Hepatocyte (in vitro differentiated cells): ENCODE data around the gene VRTN. TPM values are rescaled to one million over a fixed set of nuclear protein-coding genes. Genes with fewer than 3 reads are reported as not detected.

ENCODE experiments used
- DNase-seq: peaks from one replicate; pipeline ENCODE4 v3.0.0-alpha.2; 2016; ENCODE audit warnings: low spot score
- H2AFZ ChIP-seq: fragments of 200-600 bp; sonication (generic); 2 replicates; pipeline ENCODE4 v1.6.0; 2016; ENCODE audit warnings: antibody characterized with exemption, mild to moderate bottlenecking
- H3K27ac ChIP-seq: fragments of 200-600 bp; sonication (generic); 2 replicates; pipeline ENCODE4 v1.5.1; 2016; ENCODE audit warnings: mild to moderate bottlenecking
- H3K27me3 ChIP-seq: fragments of 200-600 bp; sonication (generic); 2 replicates; pipeline ENCODE4 v1.6.1; 2016
- H3K36me3 ChIP-seq: fragments of 200-600 bp; sonication (generic); replicated peaks from 2 replicates; pipeline ENCODE4 v1.5.1; 2016; ENCODE audit warnings: low read depth; ENCODE audit not compliant: insufficient read depth
- H3K4me1 ChIP-seq: fragments of 200-600 bp; sonication (generic); 2 replicates; pipeline ENCODE4 v1.5.1; 2016; ENCODE audit warnings: mild to moderate bottlenecking, moderate library complexity; ENCODE audit not compliant: insufficient read depth
- H3K4me2 ChIP-seq: fragments of 200-600 bp; sonication (generic); 2 replicates; pipeline ENCODE4 v1.6.0; 2016
- H3K4me3 ChIP-seq: fragments of 200-600 bp; sonication (generic); 2 replicates; pipeline ENCODE4 v1.5.1; 2016; ENCODE audit warnings: mild to moderate bottlenecking
- H3K79me2 ChIP-seq: fragments of 200-600 bp; sonication (generic); 2 replicates; pipeline ENCODE4 v1.6.0; 2017; ENCODE audit warnings: mild to moderate bottlenecking
- H3K9me2 ChIP-seq: fragments of 200-600 bp; sonication (generic); replicated peaks from 2 replicates; pipeline ENCODE4 v1.6.0; 2017; ENCODE audit warnings: mild to moderate bottlenecking; ENCODE audit not compliant: insufficient read depth
- H3K9me3 ChIP-seq: fragments of 200-600 bp; sonication (generic); 2 replicates; pipeline ENCODE4 v1.5.1; 2016; ENCODE audit warnings: low read depth, mild to moderate bottlenecking
- H4K20me1 ChIP-seq: fragments of 200-600 bp; sonication (generic); 2 replicates; pipeline ENCODE4 v1.6.0; 2016; ENCODE audit warnings: mild to moderate bottlenecking; ENCODE audit not compliant: insufficient read depth, poor library complexity, severe bottlenecking
- EZH2 ChIP-seq: fragments of 200-600 bp; sonication (generic); IDR thresholded peaks from 2 replicates; pipeline ENCODE4 v1.6.1; 2016; ENCODE audit warnings: antibody characterized with exemption, mild to moderate bottlenecking, borderline replicate concordance
- EZH2phosphoT487 ChIP-seq: fragments of 200-600 bp; sonication (generic); IDR thresholded peaks from one replicate; pipeline ENCODE4 v1.6.1; 2018; ENCODE audit warnings: antibody characterized with exemption, mild to moderate bottlenecking, low read depth, moderate library complexity; ENCODE audit not compliant: unreplicated experiment, severe bottlenecking
- WGBS: methylation state at CpG from one replicate; pipeline ENCODE4 v1.1.6; 2016; ENCODE audit warnings: low lambda C conversion rate; ENCODE audit errors: missing lambda C conversion rate; 5-methylcytosine and 5-hydroxymethylcytosine counted together
- polyA plus RNA-seq: library from polyadenylated mRNA; unstranded; fragments of >200 nt; fragmentation: Nextera tagmentation; extraction: Ambion mirVana; gene quantifications from 2 replicates; pipeline ENCODE4 v1.2.1, GENCODE V29; 2016
- total RNA-seq: library from RNA; depleted of rRNA; stranded (reverse); fragments of >200 nt; gene quantifications from 2 replicates; pipeline ENCODE4 v1.2.3, GENCODE V29; 2014
- TF ChIP-seq, protein P1 (sequence below): fragments of 200-600 bp; sonication (generic); IDR thresholded peaks from 2 replicates; pipeline ENCODE4 v1.5.1; 2016; ENCODE audit warnings: antibody characterized with exemption, mild to moderate bottlenecking; ENCODE audit not compliant: poor library complexity

VRTN gene
- total and polyA plus RNA-seq, 2 experiments from 2014 or later = 0.13 TPM; not detected in 1

DNA sequence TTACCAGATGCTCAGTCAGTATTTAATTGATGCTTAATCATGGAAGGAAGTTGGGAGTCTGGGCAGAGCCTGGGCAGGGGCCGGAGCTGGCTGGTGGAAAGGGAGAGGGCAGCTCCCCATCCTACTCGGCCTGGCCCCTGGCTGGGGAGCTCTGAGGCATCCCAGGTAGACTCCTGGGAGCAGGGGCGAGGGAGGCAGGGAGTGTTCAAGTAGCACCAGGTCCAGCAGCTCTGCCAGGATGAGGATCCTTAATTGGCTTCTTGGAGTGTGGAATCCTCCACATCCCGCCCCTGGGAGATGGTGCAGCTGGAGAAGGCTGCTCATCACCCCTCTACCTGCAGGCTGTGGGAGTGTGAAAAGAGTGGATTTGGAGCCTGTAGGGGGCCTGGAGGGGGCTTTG is 46.8 kb downstream of the VRTN start:
- no peaks in the 10 kb centered on the region for H3K36me3 ChIP-seq

DNA sequence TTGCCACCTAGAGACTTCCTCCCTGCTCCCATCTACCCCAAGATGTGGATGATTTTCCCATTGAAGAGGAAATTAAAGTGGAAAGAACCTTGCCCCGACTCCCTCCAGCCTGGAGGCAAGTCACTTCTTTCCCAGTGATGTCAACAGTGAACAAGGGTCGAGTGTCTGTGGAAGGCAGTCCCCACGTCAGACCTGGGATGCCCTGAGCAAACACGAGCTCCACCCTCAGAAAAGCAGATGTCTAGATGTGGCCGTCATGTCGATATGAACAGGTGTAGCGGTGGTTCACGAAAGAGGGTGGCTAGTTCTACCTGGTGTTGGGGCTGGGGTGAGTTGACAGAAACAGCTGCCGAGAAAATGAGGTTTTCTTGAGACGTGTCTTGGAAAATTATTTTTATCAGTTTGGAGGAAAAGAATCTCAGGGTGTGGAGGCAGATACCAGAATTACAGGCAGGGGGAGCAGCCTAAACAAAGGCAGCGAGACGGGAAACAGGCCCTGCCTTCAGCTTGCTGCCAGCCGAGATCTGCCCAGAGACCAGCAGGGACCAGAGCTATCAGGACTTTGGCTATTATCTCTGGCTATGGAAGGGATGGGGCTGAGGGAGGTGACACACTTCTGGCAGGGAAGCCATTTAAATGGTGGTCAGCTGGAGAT is 51.9 kb downstream of the VRTN start:
- Histone ChIP-seq H3K27me3 (peaks cover 44% of the 10 kb centered on the region), H3K79me2 (no peaks in the 10 kb centered on the region), H3K4me3 (no peak overlapping the region), H2AFZ (no peak overlapping the region), H3K9me2 (no peaks in the 10 kb centered on the region), H3K4me1 (peaks cover 6% of the 10 kb centered on the region), H3K36me3 (no peaks in the 10 kb centered on the region), H3K27ac (no peak overlapping the region), H3K9me3 (no peaks in the 10 kb centered on the region), H3K4me2 (no peak overlapping the region), H4K20me1 (no peaks in the 10 kb centered on the region)
- WGBS = 57% methylated on average over 13 of the region's 13 CpGs
- TF ChIP-seq EZH2 = no peak
- no peak for TF ChIP-seq EZH2phosphoT487
- TF ChIP-seq, protein P1, sequence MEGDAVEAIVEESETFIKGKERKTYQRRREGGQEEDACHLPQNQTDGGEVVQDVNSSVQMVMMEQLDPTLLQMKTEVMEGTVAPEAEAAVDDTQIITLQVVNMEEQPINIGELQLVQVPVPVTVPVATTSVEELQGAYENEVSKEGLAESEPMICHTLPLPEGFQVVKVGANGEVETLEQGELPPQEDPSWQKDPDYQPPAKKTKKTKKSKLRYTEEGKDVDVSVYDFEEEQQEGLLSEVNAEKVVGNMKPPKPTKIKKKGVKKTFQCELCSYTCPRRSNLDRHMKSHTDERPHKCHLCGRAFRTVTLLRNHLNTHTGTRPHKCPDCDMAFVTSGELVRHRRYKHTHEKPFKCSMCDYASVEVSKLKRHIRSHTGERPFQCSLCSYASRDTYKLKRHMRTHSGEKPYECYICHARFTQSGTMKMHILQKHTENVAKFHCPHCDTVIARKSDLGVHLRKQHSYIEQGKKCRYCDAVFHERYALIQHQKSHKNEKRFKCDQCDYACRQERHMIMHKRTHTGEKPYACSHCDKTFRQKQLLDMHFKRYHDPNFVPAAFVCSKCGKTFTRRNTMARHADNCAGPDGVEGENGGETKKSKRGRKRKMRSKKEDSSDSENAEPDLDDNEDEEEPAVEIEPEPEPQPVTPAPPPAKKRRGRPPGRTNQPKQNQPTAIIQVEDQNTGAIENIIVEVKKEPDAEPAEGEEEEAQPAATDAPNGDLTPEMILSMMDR = no peak
- no peak for DNase-seq

More for the DNA sequence above, 46.8 kb downstream of the VRTN start:
- TF ChIP-seq, protein P1 = no peak
- TF ChIP-seq EZH2 (no peak), EZH2phosphoT487 (no peak)
- no peaks in the 10 kb centered on the region for H4K20me1 ChIP-seq
- H3K27me3 ChIP-seq = peaks cover 51% of the 10 kb centered on the region
- 75% methylated on average over 4 of the region's 4 CpGs for WGBS
- H3K27ac ChIP-seq = no peak overlapping the region
- no peaks in the 10 kb centered on the region for H3K4me1 ChIP-seq
- no peak overlapping the region for H3K4me2 ChIP-seq
- no peak for DNase-seq
- no peaks in the 10 kb centered on the region for H3K79me2 ChIP-seq
- no peaks in the 10 kb centered on the region for H3K9me3 ChIP-seq
- no peaks in the 10 kb centered on the region for H3K9me2 ChIP-seq
- no peak overlapping the region for H2AFZ ChIP-seq
- no peak overlapping the region for H3K4me3 ChIP-seq

DNA sequence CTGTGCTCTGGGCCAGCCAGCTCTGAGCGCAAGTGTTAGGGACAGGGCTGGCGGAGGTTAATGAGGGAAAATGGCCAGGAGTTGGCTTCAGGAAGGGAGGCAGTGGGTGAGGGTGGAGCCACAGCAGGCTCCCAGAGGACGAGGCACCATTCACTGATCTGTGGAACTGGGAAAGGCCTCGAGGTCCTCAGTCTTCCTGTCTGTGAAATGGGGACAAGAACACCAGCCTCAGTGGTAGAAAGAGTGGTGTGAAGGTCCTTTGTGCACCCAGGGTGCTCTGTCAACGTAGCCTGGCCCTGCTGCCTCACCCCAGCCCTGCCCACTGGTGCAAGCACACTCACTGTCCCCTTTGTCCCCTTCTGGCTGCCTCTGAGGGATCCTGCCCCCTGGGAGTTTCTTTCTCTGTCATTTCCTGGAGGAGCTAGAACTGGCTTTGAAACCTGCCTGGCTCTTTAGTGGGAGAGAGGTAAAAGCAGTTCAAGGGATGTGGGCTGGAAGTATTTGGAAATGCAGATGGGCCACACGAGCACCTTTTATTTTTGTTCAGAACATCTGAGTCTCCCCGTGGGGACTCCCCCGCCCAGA is 52.7 kb downstream of the VRTN start:
- H3K9me2 ChIP-seq = no peaks in the 10 kb centered on the region
- H3K27me3 ChIP-seq = peaks cover 37% of the 10 kb centered on the region
- WGBS = 56% methylated on average over 8 of the region's 8 CpGs
- H3K79me2 ChIP-seq = no peaks in the 10 kb centered on the region
- no peak overlapping the region for H3K4me3 ChIP-seq
- peak overlapping the region; percentile 44 for H3K4me2 ChIP-seq
- H3K4me1 ChIP-seq = peaks cover 6% of the 10 kb centered on the region
- H2AFZ ChIP-seq = no peak overlapping the region
- no peaks in the 10 kb centered on the region for H3K36me3 ChIP-seq
- H3K9me3 ChIP-seq = no peaks in the 10 kb centered on the region
- H4K20me1 ChIP-seq = no peaks in the 10 kb centered on the region
- H3K27ac ChIP-seq = no peak overlapping the region
- no peak for DNase-seq
- TF ChIP-seq, protein P1 = no peak
- no peak for TF ChIP-seq EZH2
- no peak for TF ChIP-seq EZH2phosphoT487
